CD4-positive, alpha-beta T cell (primary cell): ENCODE data around the gene CEP295NL. TPM values are rescaled to one million over a fixed set of nuclear protein-coding genes. Genes with fewer than 3 reads are reported as not detected.

ENCODE experiments used
- ATAC-seq: fragments of 200-7000 bp; cut with Tn5 transposase; one replicate; pipeline ENCODE4 v1.10.0; 2022; ENCODE audit warnings: mild to moderate bottlenecking; ENCODE audit not compliant: poor library complexity
- CTCF ChIA-PET: fragments of 350-600 bp; sonication (Branson Sonifier 250); formaldehyde crosslinking; loops from one replicate; lab custom pipeline; 2021; ENCODE audit warnings: antibody characterized with exemption, inconsistent platforms; lab: Charles Lee
- POLR2A ChIA-PET: fragments of 350-600 bp; sonication (Branson Sonifier 250); formaldehyde crosslinking; loops from one replicate; lab custom pipeline; 2021; ENCODE audit warnings: antibody characterized with exemption, inconsistent platforms; lab: Charles Lee
- DNase-seq, 14 experiments: peaks; one replicate each; pipeline ENCODE4 v3.0.0-alpha.2; 2013 to 2020; ENCODE audit warnings: mixed read lengths in 2 of 14
- H3K27ac ChIP-seq, 2 donors: one replicate each; pipeline versions ENCODE4 v1.5.1 to v1.7.0; 2013; ENCODE audit warnings: low read length in 2 of 2, low read depth in 1 of 2, mild to moderate bottlenecking in 1 of 2
- H3K27me3 ChIP-seq, 2 experiments: 1 replicate in 1 of 2; 2 replicates in 1 of 2; pipeline versions ENCODE4 v1.6.1 to v1.7.0; 2013; ENCODE audit warnings: low read length in 2 of 2, control low read depth in 1 of 2, mild to moderate bottlenecking in 1 of 2, moderate library complexity in 1 of 2; ENCODE audit not compliant: insufficient read depth in 2 of 2, control insufficient read depth in 1 of 2
- H3K36me3 ChIP-seq: one replicate; pipeline ENCODE4 v1.6.1; 2013; ENCODE audit warnings: low read length, control low read depth; ENCODE audit not compliant: insufficient read depth
- H3K4me1 ChIP-seq: one replicate; pipeline ENCODE4 v1.6.1; 2013; ENCODE audit warnings: low read length, control low read depth; ENCODE audit not compliant: insufficient read depth
- H3K4me3 ChIP-seq: one replicate; pipeline ENCODE4 v1.5.1; 2013; ENCODE audit warnings: mild to moderate bottlenecking, low read length, moderate library complexity
- H3K9me3 ChIP-seq, 2 experiments: 1 replicate in 1 of 2; 2 replicates in 1 of 2; pipeline versions ENCODE4 v1.6.1 to v1.7.0; 2013; ENCODE audit warnings: low read length in 2 of 2, mild to moderate bottlenecking in 2 of 2, control low read depth in 1 of 2, moderate library complexity in 1 of 2; ENCODE audit not compliant: control insufficient read depth in 1 of 2, insufficient read depth in 1 of 2
- H3K27ac Mint-ChIP-seq: one replicate; pipeline ENCODE4 v1.8.0; 2020; ENCODE audit warnings: mixed read lengths
- H3K27me3 Mint-ChIP-seq: one replicate; pipeline ENCODE4 v1.8.0; 2021; ENCODE audit warnings: mixed read lengths
- H3K36me3 Mint-ChIP-seq: one replicate; pipeline ENCODE4 v1.8.0; 2021; ENCODE audit warnings: low read depth, mixed read lengths
- H3K4me1 Mint-ChIP-seq: one replicate; pipeline ENCODE4 v1.8.0; 2021; ENCODE audit warnings: low read depth, mixed read lengths
- H3K4me3 Mint-ChIP-seq: one replicate; pipeline ENCODE4 v1.8.0; 2020; ENCODE audit warnings: mild to moderate bottlenecking, mixed read lengths
- H3K9me3 Mint-ChIP-seq: one replicate; pipeline ENCODE4 v1.8.0; 2020; ENCODE audit warnings: mixed read lengths
- CTCF ChIP-seq: fragments of 200-600 bp; IDR thresholded peaks from one replicate; pipeline ENCODE4 v1.8.0; 2022; ENCODE audit warnings: antibody characterized with exemption, mild to moderate bottlenecking
- intact Hi-C, 2 experiments: fragments of 100-400 bp; cut with DNase I in 1 of 2; cut with micrococcal nuclease in 1 of 2; formaldehyde crosslinking; loops; one replicate each; pipeline versions ENCODE4 v1.15.1 to v1.9.0; 2023 to 2025; cut with DNase I, micrococcal nuclease
- total RNA-seq, 174 experiments: library from RNA in 2 of 174; stranded (reverse) in 2 of 174; gene quantifications; one replicate each; pipeline ENCODE4 v1.2.3 and lab custom pipeline; 2021 to 2026

CEP295NL gene
- total RNA-seq, 2 experiments from 2014 or later: 2.6 to 2.7 TPM

- H3K27me3 ChIP-seq: no peaks in the 10 kb centered on the region
- ATAC-seq: no peak
- Mint-ChIP-seq H3K9me3 (no peaks in the 10 kb centered on the region), H3K36me3 (peaks cover 11% of the 10 kb centered on the region), H3K4me1 (peaks cover 24% of the 10 kb centered on the region), H3K27ac (peak overlapping the region; percentile 78), H3K4me3 (peak overlapping the region; percentile 23), H3K27me3 (no peaks in the 10 kb centered on the region)
- CTCF ChIA-PET: interaction anchor here (0.7 to 1.5 kb wide), 2 partner anchors 25 to 152 kb away, joined by 3 to 10 read pairs; no protein-coding TSS in a partner anchor
- peaks cover 25% of the 10 kb centered on the region for H3K4me1 ChIP-seq
- no peak for TF ChIP-seq CTCF
- POLR2A ChIA-PET: interaction anchor here (1.5 kb wide), 1 partner anchor 65 kb away, joined by 3 read pairs; no protein-coding TSS in a partner anchor
- H3K36me3 ChIP-seq: no peaks in the 10 kb centered on the region
- H3K9me3 ChIP-seq: no peaks in the 10 kb centered on the region
- no peak overlapping the region for H3K4me3 ChIP-seq
- no peak overlapping the region for H3K27ac ChIP-seq
- peak in 2 of 14 experiments; percentile 50 to 65 for DNase-seq
- intact Hi-C loops: loop anchor here (5.0 to 10.0 kb wide), 2 partner anchors 37 to 590 kb away; no protein-coding TSS in a partner anchor
Measured at GRCh38 chr17:78844301-78845005, 58.5 kb downstream of the CEP295NL start.

- intact Hi-C loops: loop anchor here (2.0 to 10.0 kb wide), 4 partner anchors 36 to 588 kb away; no protein-coding TSS in a partner anchor
- peaks cover 22% of the 10 kb centered on the region for H3K36me3 Mint-ChIP-seq
Measured at GRCh38 chr17:78842881-78843565, 60.0 kb downstream of the CEP295NL start.

More at GRCh38 chr17:78842881-78843565, 60.0 kb downstream of the CEP295NL start:
- peaks cover 3% of the 10 kb centered on the region for H3K36me3 ChIP-seq
- peak; percentile 42 to 84 (median 55) for DNase-seq
- H3K4me3 Mint-ChIP-seq: peak overlapping the region; percentile 65
- peak overlapping the region; percentile 78 for H3K27ac Mint-ChIP-seq
- H3K27me3 Mint-ChIP-seq: no peaks in the 10 kb centered on the region
- no peaks in the 10 kb centered on the region for H3K9me3 ChIP-seq
- no peaks in the 10 kb centered on the region for H3K9me3 Mint-ChIP-seq
- ChIA-PET CTCF (interaction anchor here (0.6 to 1.5 kb wide), 7 partner anchors 24 to 146 kb away, joined by 3 to 10 read pairs (median 3); no protein-coding TSS in a partner anchor), POLR2A (interaction anchor here (1.4 to 4.3 kb wide), 3 partner anchors 24 to 63 kb away, joined by 3 to 36 read pairs (median 3); partner anchors contain the start of gene CYTH1)
- no peaks in the 10 kb centered on the region for H3K27me3 ChIP-seq
- H3K4me1 Mint-ChIP-seq: peaks cover 36% of the 10 kb centered on the region
- no peak overlapping the region for H3K4me3 ChIP-seq
- H3K27ac ChIP-seq: no peak overlapping the region
- peak; percentile 84 for TF ChIP-seq CTCF
- ATAC-seq: peak; percentile 10
- H3K4me1 ChIP-seq: peaks cover 39% of the 10 kb centered on the region
